Small intestine (tissue), 7 donors: ENCODE measurements around the gene BRD4. TPM values are rescaled to one million over a fixed set of nuclear protein-coding genes. Genes with fewer than 3 reads are reported as not detected.

Source experiments
- DNase-seq, 2 donors: peaks; one replicate each; pipeline versions ENCODE4 v3.0.0 to v3.0.0-alpha.2; 2013
- FAIRE-seq: peaks from 2 replicates; lab custom pipeline; 2012; peaks lifted over from hg19 to GRCh38; lab: Jason Lieb, UNC
- H3K27ac ChIP-seq, 3 donors: one replicate each; pipeline ENCODE4 v1.5.1; 2013; ENCODE audit warnings: low read length in 2 of 3, mild to moderate bottlenecking in 2 of 3, control low read depth in 1 of 3, inconsistent platforms in 1 of 3, low read depth in 1 of 3, moderate library complexity in 1 of 3
- H3K27me3 ChIP-seq, 3 donors: one replicate each; pipeline ENCODE4 v1.6.1; 2013; ENCODE audit warnings: low read length in 3 of 3, inconsistent platforms in 1 of 3; ENCODE audit not compliant: control insufficient read depth in 3 of 3, insufficient read depth in 3 of 3
- H3K36me3 ChIP-seq, 3 donors: one replicate each; pipeline ENCODE4 v1.6.1; 2013; ENCODE audit warnings: low read length in 3 of 3, inconsistent platforms in 1 of 3, low read depth in 1 of 3, mild to moderate bottlenecking in 1 of 3, moderate library complexity in 1 of 3; ENCODE audit not compliant: control insufficient read depth in 3 of 3, insufficient read depth in 2 of 3
- H3K4me1 ChIP-seq, 3 donors: one replicate each; pipeline ENCODE4 v1.6.1; 2013; ENCODE audit warnings: low read length in 2 of 3, inconsistent platforms in 1 of 3, low read depth in 1 of 3, mild to moderate bottlenecking in 1 of 3, moderate library complexity in 1 of 3; ENCODE audit not compliant: control insufficient read depth in 3 of 3, insufficient read depth in 2 of 3
- H3K4me3 ChIP-seq, 3 donors: one replicate each; pipeline ENCODE4 v1.5.1; 2013; ENCODE audit warnings: low read length in 3 of 3, control low read depth in 1 of 3, inconsistent platforms in 1 of 3, low read depth in 1 of 3, mild to moderate bottlenecking in 1 of 3, moderate library complexity in 1 of 3
- H3K9me3 ChIP-seq, 2 donors: one replicate each; pipeline ENCODE4 v1.6.1; 2013; ENCODE audit warnings: low read depth in 1 of 2, low read length in 1 of 2; ENCODE audit not compliant: control insufficient read depth in 2 of 2, insufficient read depth in 1 of 2
- WGBS, 3 donors: extraction: QIAGEN DNeasy Blood & Tissue Kit; methylation state at CpG; one replicate each; pipeline ENCODE4 v1.1.7; 2013; 5-methylcytosine and 5-hydroxymethylcytosine counted together
- polyA plus RNA-seq, 4 donors: library from polyadenylated mRNA; stranded (reverse) in 3 of 4; unstranded in 1 of 4; fragments of 200-250 nt in 3 of 4; fragments of 120-200 nt in 1 of 4; gene quantifications; one replicate each; pipeline versions ENCODE4 v1.2.1 to v1.2.3, GENCODE V29; 2013
- donor health status: healthy with polysubstance abuse.
- donor health status: control.
- donor health status: control.
- donor health status: Bipolar disorder and iron deficiency.
- donor health status: healthy.

Gene BRD4
- polyA plus RNA-seq, 4 donors: 15.7 to 41.4 (median 24.7) TPM

DNA sequence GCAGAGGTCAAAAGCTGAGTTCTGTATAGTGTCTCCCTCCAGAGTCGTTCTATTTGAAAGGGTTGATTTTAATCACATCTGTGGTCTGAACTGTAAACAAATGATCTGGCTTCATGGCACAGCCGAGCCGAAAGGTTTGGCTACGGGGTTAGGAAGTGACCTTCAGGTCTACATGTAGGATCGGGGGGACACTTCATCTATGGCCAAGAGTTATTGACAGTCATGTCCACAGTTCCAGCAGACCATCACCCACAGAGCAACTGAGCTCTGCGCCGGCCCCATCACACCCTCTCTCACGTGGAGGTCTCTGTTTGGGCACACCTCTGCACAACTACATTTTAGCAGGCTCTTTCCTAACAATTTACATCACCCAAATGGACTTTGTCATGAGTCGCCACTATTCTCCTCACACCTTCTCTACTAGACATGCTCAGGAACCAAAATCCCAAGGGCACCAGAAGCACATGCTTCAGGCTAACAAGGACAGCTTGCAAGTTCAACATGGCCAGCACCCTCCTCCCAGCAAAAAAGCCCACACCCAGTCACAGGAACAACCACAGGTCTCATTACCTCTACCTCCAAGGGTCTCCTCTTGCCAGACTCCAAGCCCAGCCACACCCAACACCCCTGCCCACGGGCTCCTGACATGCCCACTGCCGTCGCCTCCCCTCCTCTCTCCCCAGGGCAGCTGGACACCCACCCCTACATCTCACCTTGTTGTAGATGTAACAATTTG, 64.0 kb downstream of the BRD4 start:
- DNase-seq (no peak), FAIRE-seq (no peak)
- no peaks in the 10 kb centered on the region for H3K9me3 ChIP-seq
- peaks cover 0 to 5% (median 0%) of the 10 kb centered on the region in 3 donors for H3K4me1 ChIP-seq
- WGBS, 3 donors: 76 to 84% (median 84%) methylated on average over 12 of the region's 12 CpGs
- H3K4me3 ChIP-seq: no peak overlapping the region
- H3K36me3 ChIP-seq: peaks cover 10 to 86% (median 41%) of the 10 kb centered on the region in 3 donors
- no peaks in the 10 kb centered on the region for H3K27me3 ChIP-seq
- H3K27ac ChIP-seq: no peak overlapping the region

DNA sequence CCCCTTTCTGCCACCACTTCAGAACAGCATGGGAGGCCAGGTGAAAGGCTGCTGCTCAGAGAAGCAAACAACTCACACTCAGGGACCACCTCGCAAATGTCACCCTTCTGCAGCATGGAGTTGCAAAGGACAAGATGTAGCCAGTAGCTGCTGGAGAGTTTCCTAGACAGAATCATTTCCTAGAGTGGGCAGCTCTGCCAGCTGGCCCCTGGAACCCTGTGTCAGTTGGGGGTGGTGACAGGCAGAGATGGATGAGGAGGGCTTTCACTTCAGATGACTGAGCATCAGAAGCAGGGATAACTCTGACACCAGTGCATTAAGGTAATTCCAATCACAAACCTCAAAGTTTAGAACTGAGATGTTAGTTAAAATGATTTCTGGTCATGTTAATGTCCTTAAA, 65.7 kb downstream of the BRD4 start:
- H3K36me3 ChIP-seq: peaks cover 14 to 89% (median 45%) of the 10 kb centered on the region in 3 donors
- H3K27me3 ChIP-seq: no peaks in the 10 kb centered on the region
- FAIRE-seq (no peak), DNase-seq (no peak)
- H3K4me3 ChIP-seq: no peak overlapping the region
- WGBS, 3 donors: 94 to 100% (median 98%) methylated on average over 1 of the region's 1 CpG
- H3K27ac ChIP-seq: peak overlapping the region in 1 of 3 donors; percentile 3
- H3K9me3 ChIP-seq: no peaks in the 10 kb centered on the region
- peaks cover 0 to 5% (median 0%) of the 10 kb centered on the region in 3 donors for H3K4me1 ChIP-seq

DNA sequence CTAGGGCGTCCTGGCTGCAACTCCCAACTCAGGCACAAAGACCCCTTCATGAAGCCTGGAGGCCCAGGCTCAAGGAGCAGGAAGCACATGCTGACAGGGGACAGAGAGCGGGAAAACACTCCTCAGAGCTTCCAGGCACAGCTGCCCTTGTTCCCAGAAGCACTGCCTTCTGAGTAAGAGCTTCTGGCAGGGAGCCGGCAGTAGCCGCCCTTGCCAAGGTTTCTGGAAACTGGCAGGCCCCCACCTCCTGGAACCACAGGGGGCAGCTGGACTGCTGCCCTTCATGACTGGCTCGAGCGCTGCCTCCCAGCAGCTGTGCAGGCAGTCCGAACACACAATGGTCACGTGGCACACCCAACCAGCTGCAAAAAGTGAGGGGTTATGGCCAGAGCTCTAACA, 66.5 kb downstream of the BRD4 start:
- WGBS, 3 donors: 39 to 54% (median 49%) methylated on average over 8 of the region's 8 CpGs
- FAIRE-seq (no peak), DNase-seq (peak in 1 of 2 donors; percentile 39)
- Histone ChIP-seq H3K27ac (peak overlapping the region in 1 of 3 donors; percentile 75), H3K36me3 (peaks cover 14 to 89% (median 39%) of the 10 kb centered on the region in 3 donors), H3K9me3 (no peaks in the 10 kb centered on the region), H3K27me3 (no peaks in the 10 kb centered on the region), H3K4me1 (peaks cover 0 to 5% (median 0%) of the 10 kb centered on the region in 3 donors), H3K4me3 (no peak overlapping the region)

DNA sequence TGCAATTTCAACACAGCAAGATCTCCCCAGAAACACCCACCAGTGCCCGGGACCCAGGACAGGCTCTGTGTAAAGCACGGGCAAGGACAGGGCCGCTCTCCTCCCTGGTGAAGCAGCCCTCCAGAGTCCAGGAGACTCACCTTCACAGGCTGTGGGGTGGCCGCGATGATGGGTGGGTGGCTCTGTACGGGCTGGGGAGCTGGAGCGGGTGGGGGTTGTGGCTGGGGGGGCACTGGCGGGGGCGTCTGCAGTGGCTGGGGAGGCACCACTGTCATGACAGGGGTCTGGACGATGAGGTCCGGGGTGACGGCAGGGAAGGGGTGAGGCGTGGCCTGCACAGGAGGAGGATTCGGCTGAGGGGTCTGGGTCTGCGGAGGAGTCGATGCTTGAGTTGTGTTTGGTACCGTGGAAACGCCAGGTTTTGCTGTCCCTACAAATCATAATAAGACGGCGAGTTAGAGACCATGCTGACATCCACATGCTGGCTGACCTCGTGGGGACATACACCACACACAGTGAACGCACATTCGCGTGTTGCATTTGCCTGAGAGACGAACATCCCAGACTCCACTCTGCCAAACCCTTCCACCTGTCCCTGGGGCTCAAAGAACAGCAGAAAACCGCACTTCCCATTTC, 67.0 kb downstream of the BRD4 start:
- Histone ChIP-seq H3K9me3 (no peaks in the 10 kb centered on the region), H3K4me3 (no peak overlapping the region), H3K4me1 (peaks cover 0 to 5% (median 0%) of the 10 kb centered on the region in 3 donors), H3K36me3 (peaks cover 14 to 87% (median 38%) of the 10 kb centered on the region in 3 donors), H3K27me3 (no peaks in the 10 kb centered on the region), H3K27ac (peak overlapping the region in 1 of 3 donors; percentile 75)
- no peak for DNase-seq
- 78 to 88% (median 88%) methylated on average over 25 to 26 of the region's 26 CpGs for WGBS, 3 donors
- no peak for FAIRE-seq

DNA sequence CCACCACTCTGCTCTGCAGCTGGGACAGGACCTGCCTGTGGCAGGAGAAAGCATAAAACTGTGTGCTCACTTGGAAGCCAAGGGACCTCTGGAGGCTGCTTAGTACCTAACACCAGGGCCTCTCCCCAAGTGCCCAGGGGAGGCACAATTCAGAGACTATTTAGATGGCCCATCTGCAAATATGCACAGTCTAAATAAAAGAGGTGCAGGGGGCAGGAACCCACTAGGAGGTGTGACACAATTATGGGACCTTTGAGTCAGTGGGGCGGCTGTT, 67.5 kb downstream of the BRD4 start:
- peaks cover 0 to 5% (median 0%) of the 10 kb centered on the region in 3 donors for H3K4me1 ChIP-seq
- FAIRE-seq (no peak), DNase-seq (no peak)
- no peaks in the 10 kb centered on the region for H3K27me3 ChIP-seq
- peak overlapping the region in 1 of 3 donors; percentile 4 for H3K27ac ChIP-seq
- H3K4me3 ChIP-seq: no peak overlapping the region
- WGBS, 3 donors: 71 to 95% (median 82%) methylated on average over 1 of the region's 1 CpG
- peaks cover 14 to 88% (median 41%) of the 10 kb centered on the region in 3 donors for H3K36me3 ChIP-seq
- H3K9me3 ChIP-seq: no peaks in the 10 kb centered on the region

DNA sequence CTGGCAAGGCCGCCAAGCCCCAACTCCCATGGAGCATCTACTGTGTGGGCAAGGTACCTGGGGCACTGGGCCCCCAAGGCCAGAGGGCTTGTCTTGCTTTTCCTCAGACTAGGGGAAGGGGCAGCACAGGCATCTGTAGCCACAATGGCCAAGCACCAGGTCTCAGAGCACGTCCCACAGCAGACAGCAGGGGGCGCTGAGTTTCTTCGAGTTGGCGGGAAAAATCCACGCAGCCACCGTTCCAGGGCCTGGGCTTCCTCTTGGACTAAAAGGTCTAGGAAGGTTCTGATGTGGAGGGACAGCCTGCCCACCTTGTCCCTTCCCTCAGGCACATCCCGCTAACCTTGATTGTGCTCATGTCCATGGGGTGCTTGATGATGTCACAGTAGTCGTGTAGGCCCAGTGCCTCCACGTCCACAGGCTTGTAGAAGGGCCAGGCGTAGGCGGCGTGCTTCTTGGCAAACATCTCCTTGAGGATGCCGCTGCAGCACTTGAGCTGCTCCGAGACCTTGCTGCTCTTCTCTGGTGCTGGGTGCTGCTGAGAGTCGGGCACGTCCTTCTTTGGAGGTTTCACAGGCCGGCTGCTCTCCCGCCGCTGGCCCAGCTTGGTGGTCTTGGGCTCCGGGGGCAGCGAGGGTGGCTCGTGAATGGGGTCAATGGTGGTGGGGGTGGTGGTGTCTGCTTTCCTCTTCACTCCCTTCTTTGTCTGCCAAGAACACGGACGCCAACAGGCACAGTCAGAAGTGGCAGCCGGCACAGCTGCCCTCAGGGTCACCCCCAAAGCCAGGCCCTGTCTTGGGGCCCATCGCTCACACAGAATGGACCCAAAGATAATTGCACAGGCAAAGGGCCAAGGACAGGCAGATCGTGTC, 68.0 kb downstream of the BRD4 start:
- Histone ChIP-seq H3K9me3 (no peaks in the 10 kb centered on the region), H3K27me3 (no peaks in the 10 kb centered on the region), H3K36me3 (peaks cover 14 to 92% (median 45%) of the 10 kb centered on the region in 3 donors), H3K27ac (peak overlapping the region in 1 of 3 donors; percentile 4), H3K4me1 (peaks cover 0 to 3% (median 0%) of the 10 kb centered on the region in 3 donors), H3K4me3 (no peak overlapping the region)
- DNase-seq: peak; percentile 69 to 70
- FAIRE-seq: no peak
- 67 to 85% (median 79%) methylated on average over 28 of the region's 28 CpGs for WGBS, 3 donors

DNA sequence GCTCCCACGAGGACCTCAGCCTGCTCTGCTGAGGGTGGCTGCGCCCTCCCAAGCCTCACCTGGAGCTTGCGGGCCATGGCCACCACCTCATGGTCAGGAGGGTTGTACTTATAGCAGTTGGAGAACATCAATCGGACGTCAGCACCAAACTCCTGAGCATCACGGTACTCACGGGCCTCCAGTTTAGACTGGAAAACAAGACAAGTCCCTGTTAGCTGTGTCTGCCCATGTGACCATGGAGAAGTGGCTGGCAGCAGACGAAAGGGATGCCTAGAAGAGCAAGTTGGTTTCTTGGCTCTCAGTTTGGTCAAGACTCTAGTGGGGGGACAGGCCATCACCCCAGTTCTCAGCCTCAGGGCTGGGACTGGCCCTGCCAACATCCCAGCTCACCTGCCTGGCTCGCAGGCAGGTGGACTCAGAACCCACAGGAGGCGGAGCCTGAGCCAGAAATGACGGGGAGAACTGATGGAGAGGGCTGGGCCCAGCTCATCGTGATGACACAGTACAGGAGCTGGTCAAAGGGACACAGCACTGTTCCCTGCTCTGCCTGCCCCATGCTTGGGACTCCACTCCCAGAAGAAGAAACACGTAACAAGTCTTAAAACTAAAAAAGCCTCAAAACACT, 68.9 kb downstream of the BRD4 start:
- 78 to 86% (median 83%) methylated on average over 13 of the region's 13 CpGs for WGBS, 3 donors
- H3K36me3 ChIP-seq: peaks cover 14 to 94% (median 40%) of the 10 kb centered on the region in 3 donors
- DNase-seq (no peak), FAIRE-seq (no peak)
- H3K4me1 ChIP-seq: no peaks in the 10 kb centered on the region
- H3K27ac ChIP-seq: no peak overlapping the region
- H3K4me3 ChIP-seq: no peak overlapping the region
- no peaks in the 10 kb centered on the region for H3K27me3 ChIP-seq
- no peaks in the 10 kb centered on the region for H3K9me3 ChIP-seq

DNA sequence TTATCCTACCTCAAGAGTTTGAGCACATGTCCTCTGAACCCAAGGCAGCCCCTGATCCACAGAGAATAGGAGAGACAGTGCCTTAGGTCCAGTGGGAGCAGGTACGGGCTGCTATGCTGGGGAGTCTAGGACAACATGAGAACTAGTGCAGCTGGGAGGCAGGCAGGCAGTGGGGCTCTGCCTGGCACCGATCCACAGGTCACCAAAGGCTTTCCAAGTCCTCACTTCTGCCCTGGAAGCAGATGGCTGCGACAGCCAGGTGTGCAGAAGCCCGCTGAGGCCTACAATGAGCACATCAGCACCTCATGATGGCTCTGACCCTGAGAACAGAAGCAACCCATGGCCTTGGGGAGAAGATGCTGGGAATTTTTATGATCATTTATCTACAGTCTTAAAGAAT, 70.3 kb downstream of the BRD4 start:
- H3K27me3 ChIP-seq: no peaks in the 10 kb centered on the region
- no peak for FAIRE-seq
- no peak overlapping the region for H3K4me3 ChIP-seq
- H3K9me3 ChIP-seq: no peaks in the 10 kb centered on the region
- no peaks in the 10 kb centered on the region for H3K4me1 ChIP-seq
- WGBS, 3 donors: 86 to 99% (median 97%) methylated on average over 4 of the region's 4 CpGs
- DNase-seq: no peak
- H3K27ac ChIP-seq: no peak overlapping the region
- H3K36me3 ChIP-seq: peaks cover 11 to 96% (median 34%) of the 10 kb centered on the region in 3 donors
